DMS114 treated with DMSO at 0.1 percent for 48 hours (cell line): ENCODE measurements around the gene C10orf71.

Experiments used
- DNase-seq: peaks from one replicate; lab custom pipeline; 2025; ENCODE audit not compliant: unreplicated experiment; lab: John Stamatoyannopoulos, UW

The C10orf71 gene

GRCh38 chr10:49370326-49371100, 71.5 kb downstream of the C10orf71 start:
- no peak for DNase-seq

GRCh38 chr10:49371967-49372366, 73.0 kb downstream of the C10orf71 start:
- no peak for DNase-seq

GRCh38 chr10:49373361-49373760, 74.4 kb downstream of the C10orf71 start:
- DNase-seq, result no peak

- DNase-seq, result no peak
Measured at GRCh38 chr10:49374740-49375139, 75.8 kb downstream of the C10orf71 start.

- DNase-seq, result no peak
Measured at GRCh38 chr10:49375611-49376010, 76.6 kb downstream of the C10orf71 start.
